Measurements from ENCODE around the gene KLF14. TPM values are rescaled to one million over a fixed set of nuclear protein-coding genes. Genes with fewer than 3 reads are reported as not detected.

Gene KLF14
- total RNA-seq, 1 donor from 2014 or later: 0.07 TPM

DNA sequence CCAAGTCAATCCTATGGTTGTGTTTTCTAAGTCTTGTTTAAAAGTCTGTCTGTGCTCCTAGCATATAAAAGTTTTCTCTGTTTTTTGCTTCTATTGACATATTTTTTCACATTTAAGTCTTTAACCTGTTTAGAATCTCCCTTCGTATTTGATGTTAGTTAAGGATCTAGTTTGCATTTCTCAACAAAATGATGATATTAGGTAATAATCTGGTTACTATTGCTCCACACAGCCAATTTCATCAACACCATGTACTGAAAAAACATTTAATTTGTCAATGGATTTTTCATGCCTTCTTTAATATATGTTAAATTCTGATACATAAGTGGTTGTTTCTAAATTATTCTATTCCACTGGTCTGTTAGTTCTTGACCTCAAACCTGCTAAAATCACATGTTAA is 30.2 kb downstream of the KLF14 start:
- Histone ChIP-seq H3K4me3 (ENCODE audit: insufficient read depth, low read depth, low read length) (no peak overlapping the region), H3K9ac (ENCODE audit: low read length) (no peak overlapping the region), H2AFZ (ENCODE audit: low read depth, low read length) (no peak overlapping the region), H3K79me2 (ENCODE audit: insufficient read depth, low read length) (no peaks in the 10 kb centered on the region), H3K36me3 (ENCODE audit: insufficient read depth, low read length) (no peaks in the 10 kb centered on the region), H3K9me3 (ENCODE audit: insufficient read depth, low read depth, low read length) (peaks cover 2% of the 10 kb centered on the region), H3K27ac (ENCODE audit: low read depth, low read length) (no peak overlapping the region), H4K20me1 (ENCODE audit: insufficient read depth, low read length) (no peaks in the 10 kb centered on the region), H3K27me3 (ENCODE audit: insufficient read depth, low read length) (peaks cover 3% of the 10 kb centered on the region), H3K4me1 (ENCODE audit: insufficient read depth, low read length) (no peaks in the 10 kb centered on the region), H3K4me2 (ENCODE audit: low read length) (no peak overlapping the region)
- H3K36me3 Mint-ChIP-seq (ENCODE audit: low read depth, unreplicated experiment): no peaks in the 10 kb centered on the region
- peaks cover 8% of the 10 kb centered on the region for H3K9me3 Mint-ChIP-seq (ENCODE audit: unreplicated experiment)
- H3K27ac Mint-ChIP-seq (ENCODE audit: unreplicated experiment): no peak overlapping the region
- no peak for DNase-seq (ENCODE audit: low read depth)
- H3K27me3 Mint-ChIP-seq (ENCODE audit: low read depth, unreplicated experiment): peaks cover 5% of the 10 kb centered on the region
- TF ChIP-seq EZH2 (IDR thresholded peaks at IDR 0.05; ENCODE audit: insufficient read depth, low read length): no peak
- TF ChIP-seq, protein P1, sequence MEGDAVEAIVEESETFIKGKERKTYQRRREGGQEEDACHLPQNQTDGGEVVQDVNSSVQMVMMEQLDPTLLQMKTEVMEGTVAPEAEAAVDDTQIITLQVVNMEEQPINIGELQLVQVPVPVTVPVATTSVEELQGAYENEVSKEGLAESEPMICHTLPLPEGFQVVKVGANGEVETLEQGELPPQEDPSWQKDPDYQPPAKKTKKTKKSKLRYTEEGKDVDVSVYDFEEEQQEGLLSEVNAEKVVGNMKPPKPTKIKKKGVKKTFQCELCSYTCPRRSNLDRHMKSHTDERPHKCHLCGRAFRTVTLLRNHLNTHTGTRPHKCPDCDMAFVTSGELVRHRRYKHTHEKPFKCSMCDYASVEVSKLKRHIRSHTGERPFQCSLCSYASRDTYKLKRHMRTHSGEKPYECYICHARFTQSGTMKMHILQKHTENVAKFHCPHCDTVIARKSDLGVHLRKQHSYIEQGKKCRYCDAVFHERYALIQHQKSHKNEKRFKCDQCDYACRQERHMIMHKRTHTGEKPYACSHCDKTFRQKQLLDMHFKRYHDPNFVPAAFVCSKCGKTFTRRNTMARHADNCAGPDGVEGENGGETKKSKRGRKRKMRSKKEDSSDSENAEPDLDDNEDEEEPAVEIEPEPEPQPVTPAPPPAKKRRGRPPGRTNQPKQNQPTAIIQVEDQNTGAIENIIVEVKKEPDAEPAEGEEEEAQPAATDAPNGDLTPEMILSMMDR (IDR thresholded peaks at IDR 0.05; ENCODE audit: insufficient read depth, low read depth, low read length): no peak
- FAIRE-seq: no peak
- H3K4me3 Mint-ChIP-seq (ENCODE audit: unreplicated experiment): no peak overlapping the region
- no peaks in the 10 kb centered on the region for H3K4me1 Mint-ChIP-seq (ENCODE audit: low read depth, unreplicated experiment)

- Mint-ChIP-seq H3K27me3 (ENCODE audit: low read depth, unreplicated experiment) (peaks cover 5% of the 10 kb centered on the region), H3K4me3 (ENCODE audit: unreplicated experiment) (no peak overlapping the region), H3K9me3 (ENCODE audit: unreplicated experiment) (peaks cover 3% of the 10 kb centered on the region), H3K4me1 (ENCODE audit: low read depth, unreplicated experiment) (no peaks in the 10 kb centered on the region), H3K36me3 (ENCODE audit: low read depth, unreplicated experiment) (no peaks in the 10 kb centered on the region), H3K27ac (ENCODE audit: unreplicated experiment) (peak overlapping the region; percentile 26)
- H3K4me3 ChIP-seq (ENCODE audit: insufficient read depth, low read depth, low read length): no peak overlapping the region
- no peaks in the 10 kb centered on the region for H4K20me1 ChIP-seq (ENCODE audit: insufficient read depth, low read length)
- H3K79me2 ChIP-seq (ENCODE audit: insufficient read depth, low read length): no peaks in the 10 kb centered on the region
- H3K9ac ChIP-seq (ENCODE audit: low read length): no peak overlapping the region
- no peak for DNase-seq (ENCODE audit: low read depth)
- no peaks in the 10 kb centered on the region for H3K9me3 ChIP-seq (ENCODE audit: insufficient read depth, low read depth, low read length)
- TF ChIP-seq, protein P1 (IDR thresholded peaks at IDR 0.05; ENCODE audit: insufficient read depth, low read depth, low read length): no peak
- TF ChIP-seq EZH2 (IDR thresholded peaks at IDR 0.05; ENCODE audit: insufficient read depth, low read length): no peak
- peaks cover 3% of the 10 kb centered on the region for H3K27me3 ChIP-seq (ENCODE audit: insufficient read depth, low read length)
- no peaks in the 10 kb centered on the region for H3K4me1 ChIP-seq (ENCODE audit: insufficient read depth, low read length)
- no peak overlapping the region for H3K4me2 ChIP-seq (ENCODE audit: low read length)
- no peak for FAIRE-seq
- H3K36me3 ChIP-seq (ENCODE audit: insufficient read depth, low read length): no peaks in the 10 kb centered on the region
- H2AFZ ChIP-seq (ENCODE audit: low read depth, low read length): no peak overlapping the region
- H3K27ac ChIP-seq (ENCODE audit: low read depth, low read length): no peak overlapping the region
Observed at GRCh38 chr7:130701650-130702049, 32.4 kb downstream of the KLF14 start.

GRCh38 chr7:130700760-130701159 is 33.2 kb downstream of the KLF14 start:
- H3K27me3 Mint-ChIP-seq (ENCODE audit: low read depth, unreplicated experiment): peaks cover 5% of the 10 kb centered on the region
- H3K36me3 Mint-ChIP-seq (ENCODE audit: low read depth, unreplicated experiment): no peaks in the 10 kb centered on the region
- Histone ChIP-seq H3K27ac (ENCODE audit: low read depth, low read length) (no peak overlapping the region), H3K4me3 (ENCODE audit: insufficient read depth, low read depth, low read length) (no peak overlapping the region), H3K36me3 (ENCODE audit: insufficient read depth, low read length) (no peaks in the 10 kb centered on the region), H3K4me2 (ENCODE audit: low read length) (no peak overlapping the region), H3K4me1 (ENCODE audit: insufficient read depth, low read length) (no peaks in the 10 kb centered on the region), H3K27me3 (ENCODE audit: insufficient read depth, low read length) (peaks cover 3% of the 10 kb centered on the region), H3K79me2 (ENCODE audit: insufficient read depth, low read length) (no peaks in the 10 kb centered on the region), H4K20me1 (ENCODE audit: insufficient read depth, low read length) (no peaks in the 10 kb centered on the region), H2AFZ (ENCODE audit: low read depth, low read length) (no peak overlapping the region), H3K9ac (ENCODE audit: low read length) (no peak overlapping the region), H3K9me3 (ENCODE audit: insufficient read depth, low read depth, low read length) (no peaks in the 10 kb centered on the region)
- FAIRE-seq: no peak
- H3K4me3 Mint-ChIP-seq (ENCODE audit: unreplicated experiment): no peak overlapping the region
- no peak for TF ChIP-seq EZH2 (IDR thresholded peaks at IDR 0.05; ENCODE audit: insufficient read depth, low read length)
- TF ChIP-seq, protein P1 (IDR thresholded peaks at IDR 0.05; ENCODE audit: insufficient read depth, low read depth, low read length): no peak
- no peak for DNase-seq (ENCODE audit: low read depth)
- no peak overlapping the region for H3K27ac Mint-ChIP-seq (ENCODE audit: unreplicated experiment)
- H3K9me3 Mint-ChIP-seq (ENCODE audit: unreplicated experiment): peaks cover 2% of the 10 kb centered on the region
- no peaks in the 10 kb centered on the region for H3K4me1 Mint-ChIP-seq (ENCODE audit: low read depth, unreplicated experiment)
